GM10266 (cell line): Measurements from ENCODE around the gene SEC22A.

ENCODE experiments used
- DNase-seq: peaks from one replicate; pipeline ENCODE4 v3.0.0; 2012; ENCODE audit errors: extremely low spot score
- TF ChIP-seq, protein P1 (sequence below): IDR thresholded peaks from 2 replicates; pipeline ENCODE4 v1.5.1; 2012; ENCODE audit warnings: mild to moderate bottlenecking, low read depth; ENCODE audit not compliant: control insufficient read depth, insufficient read depth; ENCODE audit errors: missing control alignments

Gene SEC22A

DNA sequence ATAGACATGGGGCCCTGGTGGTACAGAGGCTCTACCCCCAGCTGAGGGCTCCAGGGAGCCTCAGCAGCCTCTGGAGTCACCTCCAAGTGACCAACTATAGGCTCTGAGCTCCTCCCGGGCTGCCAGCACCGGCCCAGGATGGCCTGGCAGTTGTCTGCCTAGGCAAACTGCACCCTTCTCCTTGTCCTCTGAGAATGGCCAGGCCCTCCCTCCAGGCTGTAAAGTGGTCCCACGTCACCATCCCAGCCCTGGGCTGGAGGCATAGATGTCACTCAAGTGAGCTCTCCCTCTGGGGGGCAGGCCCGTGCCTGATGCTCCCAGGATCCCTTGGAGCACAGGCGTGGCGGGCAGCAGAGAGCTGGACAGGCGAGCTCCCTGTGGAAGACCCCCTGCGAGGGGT, 120.1 kb downstream of the SEC22A start:
- TF ChIP-seq, protein P1, sequence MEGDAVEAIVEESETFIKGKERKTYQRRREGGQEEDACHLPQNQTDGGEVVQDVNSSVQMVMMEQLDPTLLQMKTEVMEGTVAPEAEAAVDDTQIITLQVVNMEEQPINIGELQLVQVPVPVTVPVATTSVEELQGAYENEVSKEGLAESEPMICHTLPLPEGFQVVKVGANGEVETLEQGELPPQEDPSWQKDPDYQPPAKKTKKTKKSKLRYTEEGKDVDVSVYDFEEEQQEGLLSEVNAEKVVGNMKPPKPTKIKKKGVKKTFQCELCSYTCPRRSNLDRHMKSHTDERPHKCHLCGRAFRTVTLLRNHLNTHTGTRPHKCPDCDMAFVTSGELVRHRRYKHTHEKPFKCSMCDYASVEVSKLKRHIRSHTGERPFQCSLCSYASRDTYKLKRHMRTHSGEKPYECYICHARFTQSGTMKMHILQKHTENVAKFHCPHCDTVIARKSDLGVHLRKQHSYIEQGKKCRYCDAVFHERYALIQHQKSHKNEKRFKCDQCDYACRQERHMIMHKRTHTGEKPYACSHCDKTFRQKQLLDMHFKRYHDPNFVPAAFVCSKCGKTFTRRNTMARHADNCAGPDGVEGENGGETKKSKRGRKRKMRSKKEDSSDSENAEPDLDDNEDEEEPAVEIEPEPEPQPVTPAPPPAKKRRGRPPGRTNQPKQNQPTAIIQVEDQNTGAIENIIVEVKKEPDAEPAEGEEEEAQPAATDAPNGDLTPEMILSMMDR: no peak
- DNase-seq: no peak

DNA sequence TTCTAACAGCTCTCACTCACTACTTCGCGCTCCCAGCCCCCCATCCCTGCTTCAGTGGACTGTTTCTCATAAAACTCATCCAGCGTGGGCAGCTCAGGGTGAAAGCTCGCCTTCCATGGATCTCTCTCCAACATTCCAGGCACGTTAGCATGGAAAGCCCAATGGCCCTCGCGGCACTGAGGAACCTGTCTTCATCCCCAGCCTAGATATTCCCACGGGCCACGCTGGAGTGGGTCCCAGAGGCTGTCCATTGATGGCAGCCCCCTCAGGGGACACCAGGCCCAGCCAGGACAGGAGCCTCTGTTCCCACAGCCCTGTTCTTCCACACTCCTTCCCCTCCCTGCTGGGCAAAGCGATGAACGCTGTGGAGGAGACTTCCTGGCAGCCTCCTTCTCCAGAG, 121.1 kb downstream of the SEC22A start:
- no peak for DNase-seq
- TF ChIP-seq, protein P1: no peak
